Endothelial cell of umbilical vein (primary cell): ENCODE data around the gene DIP2A. TPM values are rescaled to one million over a fixed set of nuclear protein-coding genes. Genes with fewer than 3 reads are reported as not detected.

Source experiments
- BruUV-seq: library from RNA; stranded (reverse); fragments of 400-500 nt; replicated peaks from 2 replicates; lab custom pipeline; 2021; lab: Mats Ljungman, UMichigan
- CTCF ChIA-PET: fragments of 300-600, 350-600 bp; sonication (Branson Sonifier 250); formaldehyde crosslinking; loops from one replicate; lab custom pipeline; 2021; ENCODE audit warnings: antibody characterized with exemption, inconsistent platforms; lab: Charles Lee
- POLR2A ChIA-PET: fragments of 300-600, 350-600 bp; sonication (Branson Sonifier 250); formaldehyde crosslinking; loops from one replicate; lab custom pipeline; 2021; ENCODE audit warnings: antibody characterized with exemption, inconsistent platforms; lab: Charles Lee
- DNase-seq: peaks from one replicate; pipeline ENCODE4 v3.0.0-alpha.2; 2011; ENCODE audit warnings: low read depth, low spot score
- FAIRE-seq: peaks from 2 replicates; lab custom pipeline; 2011; peaks lifted over from hg19 to GRCh38; lab: Jason Lieb, UNC
- H2AFZ ChIP-seq: 2 replicates; pipeline ENCODE4 v1.6.0; 2012; ENCODE audit warnings: low read depth, low read length, control low read depth, inconsistent platforms
- H3K27ac ChIP-seq: 2 replicates; pipeline ENCODE4 v1.5.1; 2011; ENCODE audit warnings: low read depth, mild to moderate bottlenecking, control low read depth, low read length, moderate library complexity; ENCODE audit not compliant: insufficient read depth
- H3K27me3 ChIP-seq, 2 experiments: 2 replicates each; pipeline versions ENCODE4 v1.6.0 to v1.6.1; 2011; ENCODE audit warnings: low read length in 2 of 2, mixed read lengths in 1 of 2; ENCODE audit not compliant: control insufficient read depth in 2 of 2, insufficient read depth in 2 of 2
- H3K36me3 ChIP-seq, 2 experiments: 2 replicates in 1 of 2; 3 replicates in 1 of 2; pipeline ENCODE4 v1.5.1; 2011; ENCODE audit warnings: low read length in 2 of 2, mild to moderate bottlenecking in 1 of 2, moderate library complexity in 1 of 2; ENCODE audit not compliant: control insufficient read depth in 2 of 2, insufficient read depth in 2 of 2; ENCODE audit errors: extremely low read depth in 1 of 2
- H3K4me1 ChIP-seq: 3 replicates; pipeline ENCODE4 v1.5.1; 2011; ENCODE audit warnings: mild to moderate bottlenecking, low read length; ENCODE audit not compliant: control insufficient read depth, insufficient read depth; ENCODE audit errors: extremely low read depth
- H3K4me2 ChIP-seq: 2 replicates; pipeline ENCODE4 v1.6.1; 2011; ENCODE audit warnings: low read length, control low read depth, mixed read lengths; ENCODE audit not compliant: insufficient read depth
- H3K4me3 ChIP-seq, 3 experiments: fragments of 200-600 bp in 1 of 3; sonication (generic), shearing (Covaris generic) in 1 of 3; replicated peaks in 1 of 3; 2 replicates each; pipeline ENCODE4 v1.5.1; 2011 to 2016; ENCODE audit warnings: control low read depth in 3 of 3, low read length in 3 of 3, mild to moderate bottlenecking in 2 of 3, inconsistent platforms in 1 of 3, low read depth in 1 of 3, moderate library complexity in 1 of 3; ENCODE audit not compliant: insufficient read depth in 1 of 3
- H3K79me2 ChIP-seq: 2 replicates; pipeline ENCODE4 v1.6.0; 2012; ENCODE audit warnings: low read length, inconsistent platforms; ENCODE audit not compliant: control insufficient read depth, insufficient read depth
- H3K9ac ChIP-seq: replicated peaks from 2 replicates; pipeline ENCODE3; 2011; ENCODE audit warnings: low read length, control low read depth; ENCODE audit not compliant: insufficient read depth; ENCODE audit errors: extremely low read depth
- H3K9me1 ChIP-seq: replicated peaks from 3 replicates; pipeline ENCODE4 v1.6.0; 2011; ENCODE audit warnings: mild to moderate bottlenecking, low read length; ENCODE audit not compliant: control insufficient read depth, insufficient read depth; ENCODE audit errors: extremely low read depth
- H3K9me3 ChIP-seq: replicated peaks from 2 replicates; pipeline ENCODE4 v1.5.1; 2012; ENCODE audit warnings: low read length, inconsistent platforms; ENCODE audit not compliant: control insufficient read depth, insufficient read depth
- H4K20me1 ChIP-seq: replicated peaks from 2 replicates; pipeline ENCODE3; 2011; ENCODE audit warnings: mild to moderate bottlenecking, low read length; ENCODE audit not compliant: control insufficient read depth, insufficient read depth; ENCODE audit errors: extremely low read depth
- EZH2 ChIP-seq: IDR thresholded peaks from 2 replicates; pipeline ENCODE4 v1.6.1; 2012; ENCODE audit warnings: borderline replicate concordance, low read depth, mild to moderate bottlenecking, moderate library complexity, low read length, inconsistent platforms; ENCODE audit not compliant: severe bottlenecking
- FOS ChIP-seq: IDR thresholded peaks from 2 replicates; pipeline ENCODE4 v1.6.1; 2011; ENCODE audit warnings: mild to moderate bottlenecking, low read length, moderate library complexity, borderline replicate concordance; ENCODE audit not compliant: insufficient read depth
- GATA2 ChIP-seq: IDR thresholded peaks from 2 replicates; pipeline ENCODE4 v1.7.0; 2011; ENCODE audit warnings: low read depth, mild to moderate bottlenecking, moderate library complexity, mixed read lengths, low read length; ENCODE audit not compliant: insufficient read length, insufficient read depth
- JUN ChIP-seq: IDR thresholded peaks from 2 replicates; pipeline ENCODE4 v1.6.1; 2011; ENCODE audit warnings: borderline replicate concordance, low read depth; ENCODE audit not compliant: insufficient read length, insufficient read depth
- MYC ChIP-seq: IDR thresholded peaks from one replicate; pipeline ENCODE4 v1.6.1; 2011; ENCODE audit warnings: mild to moderate bottlenecking, low read depth, low read length
- POLR2A ChIP-seq: IDR thresholded peaks from 2 replicates; pipeline ENCODE4 v1.6.1; 2012; ENCODE audit warnings: low read depth, mild to moderate bottlenecking, control low read depth, low read length
- POLR2AphosphoS5 ChIP-seq: IDR thresholded peaks from 2 replicates; pipeline ENCODE4 v1.6.1; 2012; ENCODE audit warnings: low read depth, mild to moderate bottlenecking, control low read depth, low read length, moderate library complexity; ENCODE audit not compliant: insufficient read depth
- dilution Hi-C: fragments of 300-500 bp; cut with MboI; formaldehyde crosslinking; loops from one replicate; pipeline ENCODE4 v1.15.0; 2019; ENCODE audit warnings: low sequenced_read_pairs; ENCODE audit not compliant: extremely low pct_ligation_motif_present
- intact Hi-C: fragments of 100-400 bp; cut with micrococcal nuclease; formaldehyde crosslinking; loops from one replicate; pipeline ENCODE4 v1.10.0; 2022
- polyA plus RNA-seq, 4 experiments: library from polyadenylated mRNA; depleted of rRNA in 3 of 4; stranded (reverse) in 3 of 4; unstranded in 1 of 4; fragments of >200 nt; gene quantifications; 2 replicates each; pipeline versions ENCODE4 v1.2.1 to v1.2.3, GENCODE V29; 2011 to 2012; ENCODE audit warnings: missing spikeins in 1 of 4
- total RNA-seq: library from RNA; stranded (reverse); gene quantifications from 2 replicates; pipeline ENCODE4 v1.2.3, GENCODE V29; 2021
- TF ChIP-seq, protein P1 (sequence below), 2 donors: IDR thresholded peaks; 1 replicate in 1 of 2; 2 replicates in 1 of 2; pipeline ENCODE4 v1.5.1; 2011; ENCODE audit warnings: low read length in 2 of 2, mild to moderate bottlenecking in 2 of 2, moderate library complexity in 2 of 2, control low read depth in 1 of 2, inconsistent platforms in 1 of 2, low read depth in 1 of 2; ENCODE audit not compliant: insufficient read depth in 1 of 2; ENCODE audit errors: extremely low read depth in 1 of 2
- TF ChIP-seq, protein P2 (sequence below): IDR thresholded peaks from 2 replicates; pipeline ENCODE4 v1.6.1; 2011; ENCODE audit not compliant: insufficient read depth, insufficient read length

DIP2A gene
- total and polyA plus RNA-seq, 2 donors (not counting 3 experiments of a cell fraction or from before 2014, with no cell fraction given), result 34.5 to 62.1 TPM

DNA sequence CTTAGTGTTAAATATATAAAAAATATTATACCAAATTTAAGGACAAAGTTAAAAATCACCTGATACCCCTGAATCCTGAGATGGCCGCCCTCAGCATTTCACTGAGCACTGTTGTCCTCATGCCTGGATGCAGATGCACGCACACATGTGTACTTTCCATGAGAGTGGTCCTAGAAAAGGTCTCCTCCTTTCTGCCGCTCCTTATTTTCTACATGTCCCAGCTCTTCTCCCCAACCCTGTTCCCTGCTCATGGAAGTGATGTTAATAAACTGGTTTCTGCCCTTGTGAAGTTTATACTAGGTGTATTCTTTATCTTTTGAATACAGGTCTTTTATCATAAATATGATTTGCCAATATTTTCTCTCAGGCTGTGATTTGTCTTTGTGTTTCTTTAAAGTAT is 32.9 kb downstream of the DIP2A start:
- intact Hi-C loops, result no loop called here
- no peak for FAIRE-seq

GRCh38 chr21:46492851-46493250 is 34.2 kb downstream of the DIP2A start:
- Histone ChIP-seq H3K9me3 (no peaks in the 10 kb centered on the region), H3K4me1 (peaks cover 9% of the 10 kb centered on the region), H3K79me2 (peaks cover 16% of the 10 kb centered on the region), H3K27ac (no peak overlapping the region), H2AFZ (no peak overlapping the region), H3K9ac (no peak overlapping the region), H3K4me2 (no peak overlapping the region), H3K9me1 (no peaks in the 10 kb centered on the region), H3K4me3 (no peak overlapping the region), H3K27me3 (no peaks in the 10 kb centered on the region), H4K20me1 (no peaks in the 10 kb centered on the region), H3K36me3 (peaks cover 12 to 14% of the 10 kb centered on the region in 2 experiments)
- BruUV-seq, result no TSS peak
- intact Hi-C loops, result no loop called here
- DNase-seq (no peak), FAIRE-seq (no peak)
- TF ChIP-seq, protein P1, sequence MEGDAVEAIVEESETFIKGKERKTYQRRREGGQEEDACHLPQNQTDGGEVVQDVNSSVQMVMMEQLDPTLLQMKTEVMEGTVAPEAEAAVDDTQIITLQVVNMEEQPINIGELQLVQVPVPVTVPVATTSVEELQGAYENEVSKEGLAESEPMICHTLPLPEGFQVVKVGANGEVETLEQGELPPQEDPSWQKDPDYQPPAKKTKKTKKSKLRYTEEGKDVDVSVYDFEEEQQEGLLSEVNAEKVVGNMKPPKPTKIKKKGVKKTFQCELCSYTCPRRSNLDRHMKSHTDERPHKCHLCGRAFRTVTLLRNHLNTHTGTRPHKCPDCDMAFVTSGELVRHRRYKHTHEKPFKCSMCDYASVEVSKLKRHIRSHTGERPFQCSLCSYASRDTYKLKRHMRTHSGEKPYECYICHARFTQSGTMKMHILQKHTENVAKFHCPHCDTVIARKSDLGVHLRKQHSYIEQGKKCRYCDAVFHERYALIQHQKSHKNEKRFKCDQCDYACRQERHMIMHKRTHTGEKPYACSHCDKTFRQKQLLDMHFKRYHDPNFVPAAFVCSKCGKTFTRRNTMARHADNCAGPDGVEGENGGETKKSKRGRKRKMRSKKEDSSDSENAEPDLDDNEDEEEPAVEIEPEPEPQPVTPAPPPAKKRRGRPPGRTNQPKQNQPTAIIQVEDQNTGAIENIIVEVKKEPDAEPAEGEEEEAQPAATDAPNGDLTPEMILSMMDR (IDR thresholded peaks at IDR 0.05; ENCODE audit: extremely low read depth in 1 of 2, insufficient read depth in 1 of 2, low read depth in 1 of 2, low read length in 2 of 2), result no peak
- TF ChIP-seq POLR2AphosphoS5 (no peak), GATA2 (no peak), MYC (no peak), FOS (no peak), POLR2A (no peak), EZH2 (no peak), JUN (no peak)
- TF ChIP-seq, protein P2, sequence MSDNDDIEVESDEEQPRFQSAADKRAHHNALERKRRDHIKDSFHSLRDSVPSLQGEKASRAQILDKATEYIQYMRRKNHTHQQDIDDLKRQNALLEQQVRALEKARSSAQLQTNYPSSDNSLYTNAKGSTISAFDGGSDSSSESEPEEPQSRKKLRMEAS, result no peak
- ChIA-PET CTCF (no interaction called here), POLR2A (no interaction called here)
- dilution Hi-C loops, result no loop called here

More for the DNA sequence above, 32.9 kb downstream of the DIP2A start:
- Histone ChIP-seq H3K4me3 (no peak overlapping the region), H4K20me1 (no peaks in the 10 kb centered on the region), H3K9ac (no peak overlapping the region), H3K27me3 (no peaks in the 10 kb centered on the region), H3K9me3 (no peaks in the 10 kb centered on the region), H3K9me1 (no peaks in the 10 kb centered on the region), H3K79me2 (peaks cover 16% of the 10 kb centered on the region), H2AFZ (no peak overlapping the region), H3K4me2 (no peak overlapping the region), H3K36me3 (peaks cover 10% of the 10 kb centered on the region in 2 experiments), H3K27ac (no peak overlapping the region), H3K4me1 (peaks cover 9% of the 10 kb centered on the region)
- ChIA-PET CTCF (interaction anchor here (1.2 to 2.3 kb wide), 2 partner anchors 8 to 16 kb away, joined by 3 to 12 read pairs; no protein-coding TSS in a partner anchor), POLR2A (no interaction called here)
- BruUV-seq, result no TSS peak
- TF ChIP-seq FOS, result no peak
- no peak for TF ChIP-seq MYC
- dilution Hi-C loops, result no loop called here
- no peak for DNase-seq
